ENCODE measurements around the gene MPP1. TPM values are rescaled to one million over a fixed set of nuclear protein-coding genes. Genes with fewer than 3 reads are reported as not detected.

The MPP1 gene
- polyA plus RNA-seq, 1 of the 3 experiments (the other 2 are of a cell fraction), result 13.3 TPM

- no peaks in the 10 kb centered on the region; the same call in 1 of the 2 replicates for H3K27me3 ChIP-seq (ENCODE audit: insufficient read depth)
- no peaks in the 10 kb centered on the region for H3K4me1 ChIP-seq (ENCODE audit: control insufficient read depth in 1 of 2, insufficient read depth in 2 of 2, low read depth in 1 of 2, low read length in 1 of 2)
- H3K9ac ChIP-seq, result no peak overlapping the region
- ChIA-PET CTCF (interaction anchor here (0.6 kb wide), 1 partner anchor 10 kb away, joined by 3 read pairs; no protein-coding TSS in a partner anchor), POLR2A (no interaction called here)
- no peak overlapping the region for H3K27ac ChIP-seq (ENCODE audit: low read depth in 2 of 2, low read length in 1 of 2)
- no peak overlapping the region for H3K4me3 ChIP-seq (ENCODE audit: low read depth in 2 of 2, low read length in 1 of 2)
- H2AFZ ChIP-seq (ENCODE audit: low read depth), result no peak overlapping the region
- TF ChIP-seq ELF1 (IDR thresholded peaks at IDR 0.05) (no peak), TAF1 (IDR thresholded peaks at IDR 0.05; ENCODE audit: borderline replicate concordance, low read depth, low read length) (no peak), NFIC (IDR thresholded peaks at IDR 0.05; ENCODE audit: borderline replicate concordance) (no peak), REST (IDR thresholded peaks at IDR 0.05; ENCODE audit: low read depth, low read length) (no peak), YY1 (IDR thresholded peaks at IDR 0.05; ENCODE audit: low read depth) (no peak), JUND (IDR thresholded peaks at IDR 0.05) (no peak), FOXJ3 (CRISPR knock-in tag; IDR thresholded peaks at IDR 0.05) (no peak), GABPA (IDR thresholded peaks at IDR 0.05; ENCODE audit: low read depth) (no peak), CHD2 (IDR thresholded peaks at IDR 0.05; ENCODE audit: low read length, partially characterized antibody) (no peak), SIN3A (IDR thresholded peaks at IDR 0.05; ENCODE audit: borderline replicate concordance, low read depth, low read length) (no peak), FOXM1 (IDR thresholded peaks at IDR 0.05; ENCODE audit: low read depth) (no peak), EZH2phosphoT487 (IDR thresholded peaks at IDR 0.05; ENCODE audit: borderline replicate concordance, low read depth) (no peak), RAD21 (IDR thresholded peaks at IDR 0.05; ENCODE audit: low read length) (no peak), MEF2A (IDR thresholded peaks at IDR 0.05; ENCODE audit: borderline replicate concordance, low read depth) (no peak), TCF12 (IDR thresholded peaks at IDR 0.05) (no peak), MXI1 (IDR thresholded peaks at IDR 0.05; ENCODE audit: low read depth, low read length) (no peak), USF2 (IDR thresholded peaks at IDR 0.05; ENCODE audit: borderline replicate concordance, low read depth, low read length) (no peak), ZBTB33 (IDR thresholded peaks at IDR 0.05; ENCODE audit: borderline replicate concordance, low read depth) (no peak), IRF3 (IDR thresholded peaks at IDR 0.05; ENCODE audit: low read depth, low read length) (no peak), MAX (IDR thresholded peaks at IDR 0.05; ENCODE audit: low read depth) (no peak)
- H3F3A ChIP-seq (replicated peaks; ENCODE audit: insufficient read depth), result no peaks in the 10 kb centered on the region
- no peaks in the 10 kb centered on the region for H4K20me1 ChIP-seq (ENCODE audit: insufficient read depth)
- no peak overlapping the region for H3K4me2 ChIP-seq
- H3K36me3 ChIP-seq (replicated peaks in 1 of 2; ENCODE audit: control insufficient read depth in 1 of 2, insufficient read depth in 2 of 2, low read length in 1 of 2), result no peaks in the 10 kb centered on the region
- no peak for DNase-seq
- H3K9me2 ChIP-seq, result no peaks in the 10 kb centered on the region
- no peaks in the 10 kb centered on the region for H3K79me2 ChIP-seq (ENCODE audit: insufficient read depth)
- H3K9me3 ChIP-seq, result no peaks in the 10 kb centered on the region; the same call in 1 of the 2 replicates
These were observed 16.2 kb upstream of the MPP1 start for GRCh38 chrX:154821523-154821922.

Measured in SK-N-SH (cell line).